ENCODE results near the gene SEMA5A.

SEMA5A gene

GRCh38 chr5:9547122-9547947, 1.5 kb upstream of the SEMA5A start:
- DNase-seq = no peak

DNA sequence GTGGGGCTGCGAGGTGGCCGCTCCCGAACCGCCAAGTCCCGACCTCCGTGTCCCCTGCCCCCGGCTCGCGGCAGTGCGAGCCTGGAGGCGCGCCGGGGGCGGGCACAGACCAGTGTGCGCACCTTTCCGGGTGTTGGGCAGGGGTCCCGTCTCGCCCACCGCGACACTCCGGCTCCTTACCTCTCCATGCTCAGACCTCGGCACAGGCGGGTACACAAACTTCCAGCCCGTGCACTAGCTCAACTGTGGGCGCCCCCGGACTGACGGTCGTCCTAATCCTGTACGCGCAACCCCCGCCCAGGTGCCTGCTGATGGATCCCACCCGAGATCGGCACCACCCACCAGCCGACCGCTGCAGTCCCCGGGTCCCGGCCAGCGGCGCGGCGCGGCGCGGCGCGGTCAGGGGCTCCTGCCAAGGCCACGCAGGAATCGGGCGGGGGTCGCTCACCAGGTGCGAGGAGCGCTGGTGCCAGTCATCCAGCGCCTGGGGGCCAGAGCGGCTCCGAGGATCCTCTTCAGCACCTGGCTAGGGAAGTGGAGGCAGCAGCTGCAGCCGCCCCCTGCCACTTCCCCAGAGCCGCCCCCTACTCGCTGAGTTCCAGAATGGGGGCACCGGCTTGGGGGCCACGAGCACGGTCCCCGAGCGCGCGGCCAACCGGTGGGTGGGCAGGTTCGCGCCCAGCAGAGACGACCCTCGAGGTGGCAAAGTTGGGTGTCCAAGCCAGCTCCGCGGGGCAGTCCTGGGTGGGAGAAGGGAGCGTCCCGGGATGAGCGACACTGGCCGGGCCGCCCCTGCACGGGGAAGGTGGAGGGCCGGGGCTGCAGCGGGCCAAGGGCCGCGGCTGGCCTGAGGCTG, 511 bp downstream of the SEMA5A start:
- no peak for DNase-seq

- peak; percentile 18 to 75 for DNase-seq
These were observed 1.3 kb downstream of the SEMA5A start for GRCh38 chr5:9544502-9545135.

DNA sequence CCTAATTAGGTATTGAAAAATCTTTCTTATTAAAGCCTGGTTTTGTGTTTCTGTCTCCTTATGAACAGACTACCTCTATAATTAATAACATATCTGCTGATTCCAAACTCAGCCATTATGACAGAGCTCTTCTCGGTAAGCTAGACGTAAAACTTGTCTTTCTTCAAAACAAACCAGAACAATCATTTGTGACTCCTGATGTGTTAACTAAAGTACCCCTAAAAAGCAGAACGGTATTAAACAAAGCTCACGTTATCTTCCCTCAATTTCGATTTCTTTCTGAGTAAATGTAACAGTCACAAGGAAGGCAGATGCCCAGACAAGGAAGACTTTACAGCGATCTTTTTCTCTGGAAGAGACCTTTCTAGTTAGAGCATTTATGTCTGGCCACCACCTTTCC, 1.8 kb downstream of the SEMA5A start:
- no peak for DNase-seq

DNA sequence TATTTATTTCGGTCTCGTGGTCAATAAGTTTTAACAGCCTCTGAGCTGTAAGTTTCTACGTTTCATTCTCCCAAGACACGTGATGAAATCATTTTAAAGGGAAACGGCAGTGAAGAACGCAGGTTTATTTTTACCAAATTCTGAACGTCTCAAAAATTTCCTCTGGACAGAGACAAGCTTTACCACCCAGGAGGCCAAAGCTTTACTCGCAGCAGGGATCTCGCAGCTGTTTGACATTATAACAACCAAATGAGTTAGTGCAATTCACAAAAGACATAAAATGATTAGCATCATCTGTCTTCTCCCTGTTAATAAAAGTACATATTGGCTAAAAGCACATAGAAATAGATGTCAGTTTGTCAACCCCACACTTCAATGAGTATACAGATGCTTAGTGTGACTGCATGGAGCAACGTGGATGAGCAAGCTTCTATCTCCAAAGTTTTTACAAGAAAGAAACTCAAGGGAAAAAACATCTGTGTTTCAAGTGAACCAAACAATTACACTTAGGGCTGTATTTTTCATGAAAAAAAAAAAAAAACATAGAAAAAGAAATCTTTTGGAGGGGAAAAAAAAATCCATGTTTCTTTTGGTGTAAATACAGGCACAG, 2.5 kb downstream of the SEMA5A start:
- no peak for DNase-seq

GRCh38 chr5:9540791-9541190, 5.1 kb downstream of the SEMA5A start:
- DNase-seq = no peak

DNA sequence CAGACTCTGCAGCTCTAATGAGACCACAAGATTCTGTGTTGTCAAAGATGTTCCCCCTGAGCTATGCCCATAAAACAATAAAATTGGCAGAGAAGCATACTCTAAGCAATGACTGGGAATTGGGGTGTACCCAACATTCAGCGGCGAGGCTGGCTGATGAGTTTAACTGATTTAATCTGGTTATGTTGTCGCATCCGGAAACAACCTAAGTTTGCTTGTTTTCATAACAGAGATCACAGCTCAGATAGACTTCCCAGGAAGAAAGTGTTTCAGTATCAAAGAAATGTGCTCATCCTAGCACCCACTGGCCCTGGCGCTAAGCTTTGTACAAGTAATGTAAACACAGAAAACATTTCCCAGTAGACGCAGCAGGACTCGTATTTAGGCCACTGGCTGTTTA, 7.4 kb downstream of the SEMA5A start:
- DNase-seq = no peak

DNA sequence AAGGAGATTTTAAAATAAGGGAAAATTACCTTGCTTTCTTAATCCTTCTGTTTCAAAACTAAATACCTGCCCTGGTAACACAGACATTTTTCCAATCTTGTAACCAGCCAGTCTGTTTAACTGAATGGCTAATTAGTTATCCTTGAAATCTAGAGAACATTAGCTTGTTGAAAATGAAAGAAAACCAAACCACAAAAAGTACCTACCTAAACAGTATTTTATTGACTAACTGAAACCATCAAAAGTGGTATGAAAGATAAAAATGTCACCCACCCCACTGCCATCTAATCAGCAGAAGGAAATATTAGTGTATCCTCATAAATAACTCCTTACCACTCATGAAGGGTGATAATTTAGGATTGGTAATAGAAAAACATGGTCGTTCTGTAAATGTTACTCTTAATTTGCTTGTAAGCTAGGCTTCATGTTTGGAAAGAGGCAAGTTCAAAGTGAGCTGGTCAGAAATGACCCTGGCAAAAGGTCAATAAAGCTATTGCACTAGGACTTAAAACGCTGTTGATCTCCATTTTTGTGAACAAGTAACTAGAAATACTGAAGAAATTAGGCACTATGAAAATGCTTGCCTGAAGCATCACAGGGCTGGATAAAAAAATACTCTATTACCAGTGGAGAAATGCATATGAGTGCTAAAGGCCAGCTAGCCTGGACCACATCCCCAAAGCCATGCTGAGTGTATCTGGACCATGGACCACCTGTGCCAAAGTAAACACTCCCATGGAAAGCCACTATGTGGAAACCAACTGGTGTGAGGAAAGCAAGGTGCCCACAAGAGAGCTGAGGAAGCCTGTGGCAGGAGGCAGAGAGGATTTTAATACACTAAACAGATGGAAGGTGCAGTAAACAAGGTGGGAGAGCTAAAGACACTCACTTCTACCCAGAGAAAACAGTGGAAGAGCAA, 8.4 kb downstream of the SEMA5A start:
- DNase-seq = no peak

DNA sequence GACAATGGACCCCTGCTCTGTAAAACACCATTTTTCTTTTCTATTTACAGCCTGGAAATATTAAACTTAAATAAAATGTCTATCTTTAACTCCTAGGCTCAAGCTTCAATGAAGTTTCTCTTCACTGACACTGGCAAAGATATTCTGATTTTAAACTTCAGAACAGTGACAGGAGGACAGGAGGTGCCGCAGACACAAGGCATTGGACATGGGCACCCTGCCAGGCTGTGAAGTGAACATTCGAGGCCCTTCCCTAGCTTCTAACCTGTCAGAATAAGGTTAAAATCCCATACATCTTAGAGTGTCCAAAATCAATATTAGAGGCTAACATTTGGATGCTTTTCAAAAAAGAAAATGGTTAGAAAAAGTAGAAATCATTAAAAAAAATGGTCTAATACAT, 9.2 kb downstream of the SEMA5A start:
- no peak for DNase-seq

- no peak for DNase-seq
These were observed 10.9 kb downstream of the SEMA5A start for GRCh38 chr5:9534881-9535517.

GRCh38 chr5:9533562-9534364, 12.1 kb downstream of the SEMA5A start:
- DNase-seq = no peak

GRCh38 chr5:9533096-9533495, 12.8 kb downstream of the SEMA5A start:
- DNase-seq = no peak

- DNase-seq = no peak
These were observed 16.4 kb downstream of the SEMA5A start for GRCh38 chr5:9529513-9529912.

- DNase-seq = no peak
These were observed 16.8 kb downstream of the SEMA5A start for GRCh38 chr5:9529041-9529480.

DNA sequence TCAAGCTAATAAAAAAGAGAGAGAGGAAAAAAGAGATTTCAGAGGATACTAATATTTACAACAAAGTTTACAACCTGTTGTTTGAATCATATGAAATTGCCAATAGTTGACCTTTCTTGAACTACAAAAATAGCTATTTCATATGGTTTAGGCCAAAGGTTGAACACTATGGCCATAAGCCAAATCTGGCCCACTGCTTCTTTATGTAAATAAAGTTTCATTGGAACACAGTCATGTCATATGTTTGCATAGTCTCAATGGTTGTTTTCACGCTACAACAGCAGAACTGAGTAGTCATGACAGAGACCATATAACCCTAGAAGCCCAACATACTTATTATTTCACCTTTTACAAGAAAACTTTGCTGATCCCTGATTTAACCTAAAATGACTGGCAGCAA, 20.9 kb downstream of the SEMA5A start:
- no peak for DNase-seq

DNA sequence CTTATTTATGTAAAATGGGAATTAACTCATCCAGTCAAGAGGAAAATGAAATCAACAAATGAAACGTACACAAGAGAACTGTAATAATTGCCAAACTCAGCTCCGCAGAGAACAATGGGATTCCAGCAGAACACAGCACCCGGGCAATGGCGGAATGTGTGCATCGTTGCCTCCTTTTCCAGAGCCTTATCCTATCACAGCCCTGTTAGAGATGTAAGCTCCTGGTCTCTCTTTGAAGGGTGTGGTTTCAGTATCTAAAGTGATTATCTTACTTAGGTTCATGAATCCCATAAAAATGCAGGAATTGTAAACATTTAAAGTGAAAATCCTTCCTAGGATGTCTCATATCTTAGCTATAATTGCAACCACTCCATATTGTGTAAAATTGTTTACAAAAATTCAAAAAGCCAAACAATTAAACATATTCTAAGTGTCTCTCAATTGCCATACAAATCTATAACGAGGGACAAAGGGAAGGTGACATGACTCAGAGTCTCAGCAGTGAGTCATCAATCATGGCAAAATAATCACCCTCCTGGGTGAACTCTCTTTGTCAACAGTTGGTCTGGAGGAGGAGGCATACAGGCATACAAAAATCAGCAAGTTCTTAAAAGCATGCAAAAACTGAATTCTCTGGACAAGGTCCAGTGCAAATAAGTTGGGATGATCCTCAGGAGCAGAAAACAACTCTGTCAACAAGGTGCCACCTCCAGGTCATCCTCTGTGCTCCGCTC, 22.6 kb downstream of the SEMA5A start:
- DNase-seq = no peak

DNA sequence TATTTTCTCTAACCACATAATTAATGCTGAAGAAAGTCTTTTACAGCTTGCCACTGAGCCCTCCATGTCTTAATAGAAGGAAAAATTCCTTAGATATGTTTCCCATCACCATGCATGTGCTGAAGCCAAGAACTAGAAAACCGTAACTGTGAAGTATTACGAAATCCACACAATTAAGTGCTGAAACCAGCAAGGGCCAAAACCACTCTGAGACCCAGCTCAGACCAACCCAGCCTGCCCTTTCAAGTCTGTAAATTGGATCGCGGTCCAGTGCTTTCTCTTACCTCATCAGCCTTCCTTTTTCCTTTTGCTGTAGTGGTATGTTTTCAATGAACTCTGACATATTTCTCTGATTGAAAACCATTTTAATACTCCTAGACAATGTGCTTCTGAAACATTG, 26.3 kb downstream of the SEMA5A start:
- DNase-seq = no peak

DNA sequence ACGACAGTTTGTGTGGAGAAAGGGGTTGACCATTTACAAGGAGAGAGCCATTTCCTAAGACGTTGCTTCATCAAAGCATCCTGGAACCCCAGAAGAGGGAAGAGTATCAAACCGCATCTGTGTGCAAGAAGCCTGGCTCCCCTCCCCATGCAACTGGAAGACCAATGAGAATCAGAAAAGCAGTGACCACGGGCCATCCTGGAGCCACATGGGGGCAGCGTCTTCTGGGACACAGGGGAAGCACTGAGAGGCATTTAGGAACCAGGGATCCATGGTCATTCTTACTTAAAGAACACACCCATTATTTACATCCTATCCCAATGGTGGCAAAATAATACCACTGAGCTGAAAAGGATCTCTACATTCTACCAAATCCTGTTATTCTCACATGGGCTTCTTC, 29.3 kb downstream of the SEMA5A start:
- DNase-seq = no peak

- DNase-seq = no peak
These were observed 30.4 kb downstream of the SEMA5A start for GRCh38 chr5:9515436-9515835.

- DNase-seq = no peak
These were observed 30.9 kb downstream of the SEMA5A start for GRCh38 chr5:9514968-9515367.

Data from NCI-H446 (cell line).